ENCODE measurements around the gene MADD. TPM values are rescaled to one million over a fixed set of nuclear protein-coding genes. Genes with fewer than 3 reads are reported as not detected.

Gene MADD
- total RNA-seq, 1 donor from 2014 or later: 31.7 TPM

- Histone ChIP-seq H3K4me3 (no peak overlapping the region), H3K27ac (no peak overlapping the region), H3K4me1 (no peaks in the 10 kb centered on the region), H3K36me3 (no peaks in the 10 kb centered on the region), H3K27me3 (no peaks in the 10 kb centered on the region), H3K9me3 (no peaks in the 10 kb centered on the region)
- intact Hi-C loops (cut with DNase I): no loop called here
- no peak for TF ChIP-seq CTCF (IDR thresholded peaks at IDR 0.05)
- DNase-seq (ENCODE audit: low spot score in 2 of 2): no peak
Measured at GRCh38 chr11:47379317-47379716, 109.4 kb downstream of the MADD start.

Other genes with a start within 250 kb of the MADD start
- gene ARFGAP2, start 93.3 kb upstream of the MADD start, total RNA-seq: 66.1 TPM
- 32.7 TPM for gene PACSIN3, start 83.7 kb upstream of the MADD start, total RNA-seq
- gene DDB2, start 55.2 kb upstream of the MADD start, total RNA-seq: 22.6 TPM
- 63.3 TPM for gene ACP2, start 21.3 kb upstream of the MADD start, total RNA-seq
- 92.4 TPM for gene NR1H3, start 12.1 kb upstream of the MADD start, total RNA-seq
- not detected for gene MYBPC3, start 82.6 kb downstream of the MADD start, total RNA-seq
- 98.2 TPM for gene SPI1, start 108.4 kb downstream of the MADD start, total RNA-seq
- 246 TPM for gene SLC39A13, start 138.5 kb downstream of the MADD start, total RNA-seq
- gene PSMC3, start 156.3 kb downstream of the MADD start, total RNA-seq: 34.8 TPM
- not detected for gene RAPSN, start 179.0 kb downstream of the MADD start, total RNA-seq